Measurements from ENCODE around the gene AKT3. TPM values are rescaled to one million over a fixed set of nuclear protein-coding genes. Genes with fewer than 3 reads are reported as not detected.

AKT3 gene
- total and polyA plus RNA-seq, 3 donors from 2014 or later, result 32.3 to 70.9 (median 61.8) TPM

GRCh38 chr1:243601720-243602119 is 248.3 kb downstream of the AKT3 start:
- Histone ChIP-seq H3K27ac (no peak overlapping the region), H3K36me3 (ENCODE audit: low read depth, missing control alignments) (no peaks in the 10 kb centered on the region), H3K4me1 (no peaks in the 10 kb centered on the region), H3K27me3 (no peaks in the 10 kb centered on the region), H3K4me3 (no peak overlapping the region), H3K9me3 (no peaks in the 10 kb centered on the region)
- DNase-seq, result no peak
- intact Hi-C loops (cut with DNase I; ENCODE audit: low total_unique reads), result no loop called here
- TF ChIP-seq CTCF (IDR thresholded peaks at IDR 0.05) (no peak), POLR2A (IDR thresholded peaks at IDR 0.05) (no peak)

- DNase-seq, result no peak
- no peaks in the 10 kb centered on the region for H3K27me3 ChIP-seq
- 58 to 68% methylated on average over 2 of the region's 2 CpGs for WGBS, 2 donors
- H3K36me3 ChIP-seq (ENCODE audit: low read depth, missing control alignments), result no peaks in the 10 kb centered on the region
- H3K4me3 ChIP-seq, result no peak overlapping the region
- no peak overlapping the region for H3K27ac ChIP-seq
- H3K4me1 ChIP-seq, result no peaks in the 10 kb centered on the region
- intact Hi-C loops (cut with DNase I; ENCODE audit: low total_unique reads), result no loop called here
- TF ChIP-seq POLR2A (IDR thresholded peaks at IDR 0.05) (no peak), CTCF (IDR thresholded peaks at IDR 0.05) (no peak)
- no peaks in the 10 kb centered on the region for H3K9me3 ChIP-seq
Measured at GRCh38 chr1:243598433-243598832, 251.6 kb downstream of the AKT3 start.

GRCh38 chr1:243597383-243597782 is 252.7 kb downstream of the AKT3 start:
- Histone ChIP-seq H3K4me1 (no peaks in the 10 kb centered on the region), H3K36me3 (ENCODE audit: low read depth, missing control alignments) (no peaks in the 10 kb centered on the region), H3K9me3 (no peaks in the 10 kb centered on the region), H3K4me3 (no peak overlapping the region), H3K27ac (no peak overlapping the region), H3K27me3 (no peaks in the 10 kb centered on the region)
- TF ChIP-seq CTCF (IDR thresholded peaks at IDR 0.05), result no peak
- no peak for TF ChIP-seq POLR2A (IDR thresholded peaks at IDR 0.05)
- 84 to 89% methylated on average over 3 of the region's 3 CpGs for WGBS, 2 donors
- intact Hi-C loops (cut with DNase I; ENCODE audit: low total_unique reads), result no loop called here
- no peak for DNase-seq

- no peak overlapping the region for H3K27ac ChIP-seq
- DNase-seq, result no peak
- intact Hi-C loops (cut with DNase I; ENCODE audit: low total_unique reads), result no loop called here
- H3K4me1 ChIP-seq, result no peaks in the 10 kb centered on the region
- 75 to 77% methylated on average over 6 of the region's 6 CpGs for WGBS, 2 donors
- H3K36me3 ChIP-seq (ENCODE audit: low read depth, missing control alignments), result no peaks in the 10 kb centered on the region
- no peaks in the 10 kb centered on the region for H3K9me3 ChIP-seq
- no peaks in the 10 kb centered on the region for H3K27me3 ChIP-seq
- H3K4me3 ChIP-seq, result no peak overlapping the region
- TF ChIP-seq POLR2A (IDR thresholded peaks at IDR 0.05) (no peak), CTCF (IDR thresholded peaks at IDR 0.05) (no peak)
Measured at GRCh38 chr1:243596431-243597062, 253.5 kb downstream of the AKT3 start.

GRCh38 chr1:243595527-243596210 is 254.4 kb downstream of the AKT3 start:
- Histone ChIP-seq H3K27me3 (no peaks in the 10 kb centered on the region), H3K27ac (no peak overlapping the region), H3K4me3 (no peak overlapping the region), H3K36me3 (ENCODE audit: low read depth, missing control alignments) (no peaks in the 10 kb centered on the region), H3K4me1 (no peaks in the 10 kb centered on the region), H3K9me3 (no peaks in the 10 kb centered on the region)
- WGBS, 2 donors, result 93 to 95% methylated on average over 7 of the region's 7 CpGs
- intact Hi-C loops (cut with DNase I; ENCODE audit: low total_unique reads), result no loop called here
- TF ChIP-seq CTCF (IDR thresholded peaks at IDR 0.05) (no peak), POLR2A (IDR thresholded peaks at IDR 0.05) (no peak)
- no peak for DNase-seq
